Limb (tissue), 2 donors: ENCODE data around the gene KIF9.
"Not testable (repeated sequence)": the region's sequence is repeated elsewhere in the genome, so short reads cannot be mapped to it uniquely, and the experiment has no call there.

ENCODE experiments used
- DNase-seq, 2 donors: peaks; one replicate each; pipeline ENCODE4 v3.0.0-alpha.2; 2016; ENCODE audit errors: extremely low spot score in 2 of 2

KIF9 gene

DNA sequence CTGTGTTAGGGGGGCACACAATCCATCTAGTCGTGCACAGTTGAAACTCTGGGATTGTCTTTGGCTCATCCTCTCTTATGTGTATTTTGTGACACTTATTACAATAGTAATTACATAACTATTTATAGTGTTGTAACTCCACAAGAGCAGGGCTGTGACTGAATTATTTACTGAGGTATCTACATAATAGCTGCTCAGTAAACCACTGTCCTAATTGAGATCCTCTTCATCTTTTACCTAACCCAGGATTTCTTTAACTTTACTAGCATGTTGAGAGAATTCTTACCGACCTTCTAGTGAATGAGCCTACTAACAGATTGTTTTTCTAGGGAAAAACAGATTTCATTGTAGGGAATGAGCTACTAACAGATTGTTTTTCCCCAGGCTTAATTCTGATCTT lies 11.2 kb upstream of the KIF9 start:
- DNase-seq, result no peak

- DNase-seq, result not testable (repeated sequence)
Measured at GRCh38 chr3:47291754-47292420, 9.3 kb upstream of the KIF9 start.

DNA sequence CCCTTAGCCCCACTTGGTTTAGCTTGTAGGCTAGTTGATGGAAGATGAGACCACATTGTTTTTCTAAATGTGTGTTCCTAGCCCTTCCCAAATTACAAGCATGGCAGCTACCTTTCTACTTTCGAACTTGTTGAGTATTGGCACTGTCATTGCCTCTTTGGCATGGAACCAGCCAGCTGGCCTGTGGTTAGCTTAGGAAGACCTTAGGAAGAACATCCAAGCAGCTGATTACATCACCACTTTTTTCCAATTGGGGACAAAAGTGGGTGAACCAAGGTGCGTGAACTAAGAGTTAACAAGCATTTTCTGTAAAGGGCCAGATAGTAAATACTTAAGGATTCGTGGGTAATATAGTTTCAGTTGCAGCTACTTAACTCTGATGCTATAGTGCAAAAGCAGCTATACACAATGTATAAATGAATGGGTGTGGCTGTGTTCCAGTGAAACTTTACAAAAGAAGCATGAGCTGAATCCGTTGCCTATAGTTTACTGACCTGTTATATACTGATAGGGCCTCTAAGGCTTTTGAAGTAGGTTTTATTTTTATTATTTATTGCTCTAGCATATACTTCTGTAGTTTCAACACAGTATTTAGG lies 8.7 kb upstream of the KIF9 start:
- DNase-seq, result no peak

DNA sequence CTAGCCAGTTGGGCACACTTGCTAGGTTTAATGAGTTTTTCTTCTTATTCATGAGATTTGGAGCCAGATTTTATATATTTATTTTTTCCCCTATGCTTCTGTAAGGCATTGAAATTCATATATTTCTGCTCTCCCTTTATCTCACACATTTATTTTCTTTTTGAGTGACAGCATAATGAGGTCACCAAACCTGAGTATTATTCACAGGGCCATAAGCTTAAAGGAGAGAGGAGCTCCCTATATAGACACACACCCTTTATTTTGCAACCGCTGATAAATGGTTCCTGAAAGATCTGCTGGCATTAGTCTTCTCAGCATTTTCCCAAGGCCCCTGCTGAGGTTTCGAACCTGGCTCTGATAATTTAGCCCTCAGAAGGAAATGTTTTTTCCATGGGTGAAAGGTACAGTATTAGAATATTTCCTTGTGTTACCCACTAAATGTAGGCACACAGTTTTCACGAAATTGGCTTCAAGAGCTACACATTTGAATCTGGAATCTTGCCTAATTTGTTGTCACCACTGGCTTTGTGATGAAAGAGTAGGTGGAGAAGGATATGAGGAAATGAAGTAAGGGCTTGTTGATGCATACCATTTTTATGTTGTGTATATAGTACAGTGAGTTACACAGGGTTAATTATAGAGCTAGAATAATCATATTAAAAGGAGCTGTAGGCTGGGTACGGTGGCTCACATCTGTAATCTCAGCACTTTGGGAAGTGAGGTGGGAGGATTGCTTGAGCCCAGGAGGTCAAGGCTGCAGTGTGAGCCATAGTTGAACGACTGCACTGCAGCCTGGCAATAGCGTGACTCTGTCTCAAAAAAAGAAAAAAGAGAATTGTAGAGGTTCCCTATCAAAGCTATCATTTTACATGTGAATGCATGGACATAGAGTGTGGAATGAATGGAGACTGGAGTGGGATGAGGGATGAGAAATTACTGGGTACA lies 6.6 kb upstream of the KIF9 start:
- no peak for DNase-seq

DNA sequence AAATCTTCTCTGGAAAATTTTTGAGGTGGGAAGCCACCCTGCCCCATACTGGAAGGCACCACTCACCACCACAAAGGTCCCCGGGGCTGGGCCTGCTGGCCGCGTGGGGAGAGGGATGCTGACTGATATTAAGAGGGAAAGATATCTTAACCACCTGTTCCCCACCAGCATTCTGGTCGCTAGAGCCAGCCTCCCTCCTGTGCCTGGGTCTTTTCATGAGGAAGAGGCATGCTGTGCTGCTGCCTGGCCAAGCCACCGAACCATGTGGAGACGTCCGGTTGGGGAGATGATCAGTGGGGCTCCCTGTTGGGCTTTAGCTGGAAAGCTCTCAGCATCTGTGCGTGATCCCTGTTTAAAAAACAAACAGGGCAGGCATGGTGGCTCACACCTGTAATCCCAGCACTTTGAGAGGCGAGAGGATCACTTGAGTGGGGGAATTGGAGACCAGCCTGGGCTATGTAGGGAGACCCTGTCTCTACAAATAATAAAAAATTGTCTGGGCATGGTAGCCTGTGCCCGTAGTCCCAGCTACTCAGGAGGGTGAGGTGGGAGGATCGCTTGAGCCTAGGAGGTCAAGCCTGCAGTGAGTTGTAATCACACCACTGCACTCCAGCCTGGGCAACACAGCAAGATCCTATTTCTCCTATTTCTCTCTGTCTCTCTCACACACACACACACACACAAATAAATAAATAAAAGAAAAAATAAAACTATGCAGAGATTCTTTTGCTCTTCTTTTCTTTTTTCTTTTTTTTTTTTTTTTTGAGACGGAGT lies 1.2 kb upstream of the KIF9 start:
- peak in 1 of 2 donors; percentile 38 for DNase-seq

DNA sequence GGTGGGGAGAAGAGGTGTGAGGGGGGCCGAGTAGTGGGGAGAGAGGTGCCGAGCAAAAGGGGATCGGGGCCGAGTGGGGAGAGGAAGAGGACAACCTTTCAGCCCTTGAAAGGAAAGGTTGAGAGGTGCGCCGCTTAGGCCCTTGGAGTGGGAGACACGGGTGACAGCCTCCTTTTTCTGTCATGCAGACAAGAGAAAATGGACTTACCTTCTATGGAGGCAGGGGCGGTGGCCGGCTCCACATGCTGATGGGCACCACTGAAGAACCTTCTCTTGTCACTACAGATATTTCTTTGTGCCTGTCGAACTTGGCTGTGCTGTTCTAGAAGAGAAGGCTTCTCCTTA lies 566 bp upstream of the KIF9 start:
- DNase-seq, result no peak

- DNase-seq, result no peak
Measured at GRCh38 chr3:47280519-47280918, 2.1 kb downstream of the KIF9 start.

DNA sequence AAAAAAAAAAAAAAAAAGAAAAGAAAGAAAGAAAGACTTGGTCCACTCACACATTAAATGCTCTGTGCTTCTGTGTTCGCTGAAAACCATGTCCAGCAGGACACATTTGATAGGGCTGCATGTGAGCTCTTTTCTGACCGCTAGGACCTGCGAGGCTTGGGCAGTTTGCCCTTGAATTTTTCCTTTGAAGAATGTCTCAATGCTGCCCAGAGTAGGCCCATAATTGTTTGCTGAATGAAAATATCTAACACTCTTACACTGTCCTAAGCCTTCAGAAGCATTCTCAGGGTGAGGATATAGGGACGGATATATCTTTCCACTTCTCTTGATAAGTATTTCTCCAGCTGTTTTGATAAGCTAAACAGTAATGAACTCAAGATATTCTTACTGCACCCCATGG lies 6.0 kb downstream of the KIF9 start:
- DNase-seq, result no peak

GRCh38 chr3:47274652-47275051 lies 7.9 kb downstream of the KIF9 start:
- DNase-seq, result no peak

- DNase-seq, result no peak
Measured at GRCh38 chr3:47273564-47273963, 9.0 kb downstream of the KIF9 start.

- DNase-seq, result no peak
Measured at GRCh38 chr3:47270526-47270925, 12.1 kb downstream of the KIF9 start.

GRCh38 chr3:47267490-47267824 lies 15.1 kb downstream of the KIF9 start:
- no peak for DNase-seq

DNA sequence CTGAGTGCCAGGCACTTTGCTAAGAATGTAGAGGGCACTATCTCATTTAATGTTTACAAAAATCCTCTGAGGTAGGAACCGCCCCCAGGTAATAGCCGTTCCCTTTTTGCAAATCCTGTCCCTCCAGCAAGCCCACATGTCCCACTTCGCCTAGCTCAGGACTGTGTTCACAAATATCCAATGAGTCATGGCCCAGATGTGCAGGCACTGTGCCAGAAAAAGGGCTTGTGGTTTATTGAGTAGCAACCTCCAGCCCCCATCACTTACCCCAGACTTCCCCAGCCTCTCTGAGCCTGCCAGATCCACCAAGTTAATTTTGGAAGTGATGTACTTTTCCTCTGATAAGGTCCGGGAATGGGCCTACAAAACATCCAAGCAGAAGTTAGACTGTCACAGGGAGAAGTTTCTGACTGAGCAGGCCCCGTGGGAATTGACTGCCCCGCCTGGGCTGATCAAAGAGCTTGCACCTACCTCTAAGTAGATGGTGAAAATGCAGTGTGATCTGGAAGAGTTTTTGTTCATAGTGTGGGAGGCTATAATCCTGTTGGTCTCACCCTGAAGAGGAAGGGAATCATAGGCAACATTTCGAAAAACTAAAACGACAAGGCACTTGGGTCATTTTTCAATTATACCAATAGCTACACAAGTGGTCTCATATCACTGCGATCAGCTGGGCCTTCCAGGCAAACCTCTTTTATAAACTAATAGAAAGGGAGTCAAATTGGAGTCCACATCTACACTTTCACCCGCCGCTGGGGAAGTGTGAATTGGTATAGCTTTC lies 15.7 kb downstream of the KIF9 start:
- DNase-seq, result peak; percentile 44 to 75

DNA sequence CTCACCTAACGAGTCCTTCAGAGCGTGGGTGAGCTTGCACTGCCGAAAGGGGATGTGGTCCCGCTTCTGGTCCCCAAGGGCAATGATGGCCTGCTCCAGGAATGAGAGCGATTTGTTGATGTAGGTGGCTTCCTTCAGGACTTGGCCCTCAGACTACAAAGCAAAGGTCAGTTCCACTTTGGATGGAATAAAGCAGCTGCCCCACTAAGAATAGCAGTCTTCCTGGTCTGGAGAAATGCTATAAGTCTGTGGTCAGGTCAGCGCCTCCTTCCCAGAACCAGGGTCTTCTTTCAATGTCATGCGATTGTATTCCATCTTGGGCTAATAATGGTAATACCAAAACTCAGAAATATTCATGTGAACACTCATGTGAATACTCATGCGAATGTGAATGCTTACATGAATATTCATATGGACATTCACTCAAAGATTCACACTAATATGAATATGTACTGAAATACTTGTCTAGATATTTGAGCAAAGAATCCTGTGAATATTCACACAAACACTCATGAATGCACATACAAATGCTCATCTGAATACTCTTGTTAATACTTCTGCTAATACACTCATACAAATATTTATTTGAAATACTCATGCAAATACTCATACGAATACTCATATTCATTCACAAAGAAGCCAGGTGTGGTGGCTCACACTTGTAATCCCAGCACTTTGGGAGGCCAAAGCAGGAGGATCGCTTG lies 16.7 kb downstream of the KIF9 start:
- no peak for DNase-seq

DNA sequence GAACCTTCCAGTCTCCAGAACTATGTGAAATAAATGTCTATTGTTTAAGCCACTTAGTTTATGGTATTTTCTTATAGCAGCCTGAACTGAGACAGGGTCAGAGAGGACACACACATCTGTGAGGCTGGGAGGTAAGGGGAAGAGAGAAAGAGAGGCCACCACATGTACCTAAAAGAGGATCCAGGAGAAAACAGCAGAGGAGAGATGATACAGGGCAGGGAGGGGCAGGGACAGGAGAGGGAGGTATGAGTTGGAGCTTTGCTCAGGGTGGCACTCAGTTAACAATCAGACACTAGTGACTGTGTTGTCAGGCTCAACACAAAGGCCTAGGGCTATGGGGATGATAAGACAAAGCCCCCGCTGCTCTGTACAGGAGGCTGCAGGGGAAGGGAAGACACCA lies 17.6 kb downstream of the KIF9 start:
- no peak for DNase-seq

DNA sequence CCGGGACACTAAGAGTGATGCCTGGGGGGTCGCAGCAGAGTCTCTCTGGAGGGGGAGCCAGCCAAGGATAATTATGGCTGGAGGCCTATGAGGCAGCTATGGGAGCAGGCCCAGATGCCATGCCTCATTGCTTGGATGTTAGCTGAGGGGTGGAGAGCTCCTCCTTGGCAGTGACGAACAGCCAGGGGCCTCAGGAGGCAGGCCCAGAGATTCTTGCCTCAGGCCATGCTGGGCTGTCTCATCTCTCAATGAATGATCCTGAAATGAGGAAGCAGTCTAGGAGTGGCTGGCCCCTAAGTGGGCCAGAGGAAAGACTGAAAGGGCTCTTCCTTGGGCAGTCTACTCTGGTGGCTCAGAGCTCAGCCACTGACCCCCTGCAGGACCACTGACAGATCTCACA lies 21.3 kb downstream of the KIF9 start:
- no peak for DNase-seq

DNA sequence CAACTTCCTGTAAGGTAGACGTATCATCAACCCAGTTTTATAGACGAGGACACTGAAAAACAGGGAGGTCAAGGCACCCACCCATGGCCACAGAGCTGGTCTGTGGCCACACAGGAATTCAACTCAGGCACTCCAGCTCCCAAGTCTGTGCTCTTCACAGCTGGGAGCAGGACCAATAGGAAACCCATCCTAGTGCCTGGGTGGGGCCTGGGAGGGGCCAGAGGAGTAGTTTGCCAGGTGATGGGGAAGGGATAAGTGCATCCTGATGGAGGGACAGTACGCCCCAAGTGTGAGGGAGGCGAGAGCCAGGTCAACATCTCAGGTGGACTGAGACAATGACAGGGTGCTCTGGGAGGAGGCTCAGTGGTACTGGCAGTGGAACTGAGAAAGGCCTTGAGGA lies 22.0 kb downstream of the KIF9 start:
- DNase-seq, result no peak

- no peak for DNase-seq
Measured at GRCh38 chr3:47259114-47259513, 23.5 kb downstream of the KIF9 start.

GRCh38 chr3:47256331-47256730 lies 26.3 kb downstream of the KIF9 start:
- not testable (repeated sequence) for DNase-seq

- no peak for DNase-seq
Measured at GRCh38 chr3:47251689-47252088, 30.9 kb downstream of the KIF9 start.

DNA sequence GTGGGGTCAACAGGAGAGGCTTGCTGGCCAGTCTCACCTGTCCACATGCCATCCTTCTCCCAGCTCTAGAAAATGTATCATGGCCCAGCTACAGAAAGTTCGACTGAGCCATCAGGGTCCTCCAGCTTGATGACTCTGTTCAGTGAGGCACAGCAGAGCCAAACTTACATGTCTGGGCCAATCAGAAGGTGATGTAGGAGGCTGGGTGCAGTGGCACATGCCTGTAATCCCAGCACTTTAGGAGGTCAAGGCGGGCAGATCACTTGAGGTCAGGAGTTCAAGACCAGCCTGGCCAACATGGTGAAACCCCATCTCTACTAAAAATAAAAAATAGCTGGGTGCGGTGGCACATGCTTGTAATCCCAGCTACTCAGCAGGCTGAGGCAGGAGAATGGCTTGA lies 31.5 kb downstream of the KIF9 start:
- DNase-seq, result not testable (repeated sequence)
